OCI-LY7 (cell line): ENCODE results near the gene WNT9B.

Experiments
- CTCF ChIP-seq: fragments of 200-600 bp; sonication (generic); conservative IDR thresholded peaks from 2 replicates; pipeline ENCODE4 v1.5.1; 2014; ENCODE audit warnings: mild to moderate bottlenecking, antibody characterized with exemption, low read length, moderate library complexity, mixed read lengths
- EZH2phosphoT487 ChIP-seq: fragments of 200-600 bp; sonication (generic); IDR thresholded peaks from 2 replicates; pipeline ENCODE4 v1.6.1; 2018; ENCODE audit warnings: low read depth, borderline replicate concordance, mild to moderate bottlenecking, mixed run types, antibody characterized with exemption, low read length, moderate library complexity, mixed read lengths

DNA sequence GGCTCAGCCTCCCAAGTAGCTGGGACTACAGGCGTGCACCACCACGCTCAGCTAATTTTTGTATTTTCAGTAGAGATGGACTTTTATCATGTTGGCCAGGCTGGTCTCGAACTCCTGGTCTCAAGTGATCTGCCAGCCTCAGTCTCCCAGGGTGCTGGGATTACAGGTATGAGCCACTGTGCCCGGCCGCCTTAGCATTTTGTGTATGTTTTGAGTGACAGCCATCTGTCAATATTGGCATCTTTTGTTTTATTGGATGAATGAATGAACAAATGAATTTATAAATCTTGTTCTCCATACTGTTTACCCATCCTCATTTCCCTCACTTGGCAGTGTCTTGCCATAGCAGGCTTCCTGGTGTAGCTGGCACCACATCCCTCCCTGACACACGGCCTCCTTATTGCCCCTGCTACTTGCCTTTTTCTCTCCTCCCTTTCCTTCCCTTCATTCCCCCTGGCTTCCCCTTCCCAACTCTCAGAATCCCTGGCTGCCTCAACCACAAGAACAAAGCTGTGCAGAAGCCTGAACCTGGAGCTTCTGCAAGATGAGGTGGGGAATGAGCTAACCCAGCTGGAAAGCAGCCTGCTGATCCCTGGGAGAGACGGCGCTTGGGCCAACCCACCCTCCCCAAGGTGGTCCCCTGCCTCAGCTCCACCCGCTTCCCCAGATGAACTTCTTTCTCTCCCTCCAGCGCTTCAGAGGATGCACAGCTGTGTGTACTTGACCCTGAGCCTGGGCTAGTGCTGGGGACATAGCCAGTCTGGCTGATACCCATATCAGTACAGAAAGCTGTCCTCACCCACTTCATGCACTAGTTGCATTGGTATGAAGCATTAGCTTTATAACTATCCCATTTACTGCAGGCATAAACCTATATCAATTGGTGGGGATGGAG, 34.3 kb downstream of the WNT9B start:
- no peak for TF ChIP-seq CTCF
- TF ChIP-seq EZH2phosphoT487, result no peak
